ENCODE results near the gene PKP3. TPM values are rescaled to one million over a fixed set of nuclear protein-coding genes. Genes with fewer than 3 reads are reported as not detected.
"Not testable (repeated sequence)": the region's sequence is repeated elsewhere in the genome, so short reads cannot be mapped to it uniquely, and the experiment has no call there.

The PKP3 gene
- polyA plus RNA-seq, 3 donors = 4.1 to 5.5 (median 4.4) TPM

- DNase-seq (ENCODE audit: low read depth in 3 of 3, low spot score in 2 of 3) = no peak
Measured at GRCh38 chr11:420911-421321, 26.9 kb downstream of the PKP3 start.

GRCh38 chr11:422249-422656 lies 28.2 kb downstream of the PKP3 start:
- no peak for DNase-seq (ENCODE audit: low read depth in 3 of 3, low spot score in 2 of 3)

GRCh38 chr11:424232-424631 lies 30.2 kb downstream of the PKP3 start:
- no peak for DNase-seq (ENCODE audit: low read depth in 3 of 3, low spot score in 2 of 3)

- not testable (repeated sequence) for DNase-seq (ENCODE audit: low read depth in 3 of 3, low spot score in 2 of 3)
Measured at GRCh38 chr11:424766-425165, 30.8 kb downstream of the PKP3 start.

GRCh38 chr11:425301-425700 lies 31.3 kb downstream of the PKP3 start:
- DNase-seq (ENCODE audit: low read depth in 3 of 3, low spot score in 2 of 3) = no peak

GRCh38 chr11:426851-427250 lies 32.8 kb downstream of the PKP3 start:
- DNase-seq (ENCODE audit: low read depth in 3 of 3, low spot score in 2 of 3) = no peak

- no peak for DNase-seq (ENCODE audit: low read depth in 3 of 3, low spot score in 2 of 3)
Measured at GRCh38 chr11:428295-428694, 34.3 kb downstream of the PKP3 start.

GRCh38 chr11:429391-429790 lies 35.4 kb downstream of the PKP3 start:
- DNase-seq (ENCODE audit: low read depth in 3 of 3, low spot score in 2 of 3) = no peak

GRCh38 chr11:429931-430456 lies 36.0 kb downstream of the PKP3 start:
- DNase-seq (ENCODE audit: low read depth in 3 of 3, low spot score in 2 of 3) = no peak

GRCh38 chr11:431921-432320 lies 37.9 kb downstream of the PKP3 start:
- DNase-seq (ENCODE audit: low read depth in 3 of 3, low spot score in 2 of 3) = no peak

- no peak for DNase-seq (ENCODE audit: low read depth in 3 of 3, low spot score in 2 of 3)
Measured at GRCh38 chr11:432501-433100, 38.6 kb downstream of the PKP3 start.

GRCh38 chr11:433111-433510 lies 39.1 kb downstream of the PKP3 start:
- DNase-seq (ENCODE audit: low read depth in 3 of 3, low spot score in 2 of 3) = no peak

GRCh38 chr11:433641-434040 lies 39.6 kb downstream of the PKP3 start:
- no peak for DNase-seq (ENCODE audit: low read depth in 3 of 3, low spot score in 2 of 3)

GRCh38 chr11:434496-434895 lies 40.5 kb downstream of the PKP3 start:
- DNase-seq (ENCODE audit: low read depth in 3 of 3, low spot score in 2 of 3) = no peak

- DNase-seq (ENCODE audit: low read depth in 3 of 3, low spot score in 2 of 3) = not testable (repeated sequence)
Measured at GRCh38 chr11:434999-435740, 41.2 kb downstream of the PKP3 start.

- DNase-seq (ENCODE audit: low read depth in 3 of 3, low spot score in 2 of 3) = no peak
Measured at GRCh38 chr11:437228-437870, 43.3 kb downstream of the PKP3 start.

GRCh38 chr11:438101-438844 lies 44.3 kb downstream of the PKP3 start:
- DNase-seq (ENCODE audit: low read depth in 3 of 3, low spot score in 2 of 3) = no peak

GRCh38 chr11:439315-440064 lies 45.5 kb downstream of the PKP3 start:
- DNase-seq (ENCODE audit: low read depth in 3 of 3, low spot score in 2 of 3) = no peak

GRCh38 chr11:440065-441042 lies 46.3 kb downstream of the PKP3 start:
- DNase-seq (ENCODE audit: low read depth in 3 of 3, low spot score in 2 of 3) = no peak
